GM19240 (cell line): ENCODE measurements around the gene ZFAND2B.
A peak's percentile ranks its signal among the peaks of the same experiment; 100 is the strongest.

Source experiments
- DNase-seq: peaks from one replicate; pipeline ENCODE4 v3.0.0; 2011; ENCODE audit warnings: low spot score; ENCODE audit not compliant: insufficient read length

ZFAND2B gene

GRCh38 chr2:219204425-219205164 lies 2.0 kb upstream of the ZFAND2B start:
- DNase-seq: no peak

GRCh38 chr2:219205165-219205538 lies 1.4 kb upstream of the ZFAND2B start:
- no peak for DNase-seq

- no peak for DNase-seq
Observed at GRCh38 chr2:219205981-219206327, 628 bp upstream of the ZFAND2B start.

GRCh38 chr2:219207134-219207883 lies 727 bp downstream of the ZFAND2B start:
- DNase-seq: no peak

- DNase-seq: no peak
Observed at GRCh38 chr2:219207884-219208740, 1.5 kb downstream of the ZFAND2B start.

GRCh38 chr2:219209236-219210195 lies 2.9 kb downstream of the ZFAND2B start:
- no peak for DNase-seq

- no peak for DNase-seq
Observed at GRCh38 chr2:219210196-219210885, 3.8 kb downstream of the ZFAND2B start.

- DNase-seq: no peak
Observed at GRCh38 chr2:219210886-219211362, 4.3 kb downstream of the ZFAND2B start.

- no peak for DNase-seq
Observed at GRCh38 chr2:219213026-219213415, 6.4 kb downstream of the ZFAND2B start.

GRCh38 chr2:219213486-219214071 lies 7.0 kb downstream of the ZFAND2B start:
- no peak for DNase-seq

GRCh38 chr2:219214141-219214540 lies 7.6 kb downstream of the ZFAND2B start:
- no peak for DNase-seq

- DNase-seq: no peak
Observed at GRCh38 chr2:219214786-219215185, 8.2 kb downstream of the ZFAND2B start.

- no peak for DNase-seq
Observed at GRCh38 chr2:219215871-219216534, 9.4 kb downstream of the ZFAND2B start.

GRCh38 chr2:219216535-219216915 lies 9.9 kb downstream of the ZFAND2B start:
- no peak for DNase-seq

- no peak for DNase-seq
Observed at GRCh38 chr2:219218217-219218731, 11.7 kb downstream of the ZFAND2B start.

GRCh38 chr2:219218732-219219701 lies 12.4 kb downstream of the ZFAND2B start, which contains the start of gene ABCB6:
ABCB6 (minus strand) TSS chr2:219218958; CDS start chr2:219218673, 285 bp downstream.
- peak; percentile 95 for DNase-seq

GRCh38 chr2:219219784-219220532 lies 13.4 kb downstream of the ZFAND2B start:
- DNase-seq: no peak
